ENCODE measurements around the gene MYLK4. TPM values are rescaled to one million over a fixed set of nuclear protein-coding genes. Genes with fewer than 3 reads are reported as not detected.

MYLK4 gene
- polyA plus RNA-seq, 1 experiment: 0.21 TPM

DNA sequence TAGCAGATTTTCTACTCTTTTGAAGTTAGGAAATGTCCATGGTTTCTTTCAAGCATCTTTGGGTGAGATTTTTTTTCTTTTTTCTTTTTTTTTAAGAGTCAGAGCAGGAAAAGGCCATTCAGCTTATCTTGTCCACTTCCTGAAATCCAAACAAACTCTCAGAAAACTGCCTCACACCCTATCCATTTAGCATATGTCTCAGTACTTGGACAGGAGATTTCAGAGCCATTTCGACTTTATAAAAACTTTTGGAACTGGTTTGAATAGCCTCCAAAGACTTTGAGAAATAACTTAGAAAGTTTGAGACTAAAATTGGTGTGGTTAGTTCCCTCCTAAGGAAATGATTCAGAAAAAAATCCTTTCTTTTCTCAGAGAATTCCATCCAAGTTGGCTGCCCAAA lies 125.1 kb downstream of the MYLK4 start:
- H3K9me3 ChIP-seq (ENCODE audit: control insufficient read depth, insufficient read depth, low read length): no peaks in the 10 kb centered on the region; the same call in 1 of the 2 replicates
- DNase-seq (ENCODE audit: low read depth, low spot score): no peak
- H3K27ac ChIP-seq (ENCODE audit: low read depth, low read length): no peak overlapping the region
- H3K27me3 ChIP-seq (ENCODE audit: control insufficient read depth, insufficient read depth, low read length): peaks cover 4% of the 10 kb centered on the region
- ChIA-PET CTCF (interaction anchor here (1.7 kb wide), 1 partner anchor 9 kb away, joined by 8 read pairs; no protein-coding TSS in a partner anchor), POLR2A (no interaction called here)
- TF ChIP-seq, protein P1, sequence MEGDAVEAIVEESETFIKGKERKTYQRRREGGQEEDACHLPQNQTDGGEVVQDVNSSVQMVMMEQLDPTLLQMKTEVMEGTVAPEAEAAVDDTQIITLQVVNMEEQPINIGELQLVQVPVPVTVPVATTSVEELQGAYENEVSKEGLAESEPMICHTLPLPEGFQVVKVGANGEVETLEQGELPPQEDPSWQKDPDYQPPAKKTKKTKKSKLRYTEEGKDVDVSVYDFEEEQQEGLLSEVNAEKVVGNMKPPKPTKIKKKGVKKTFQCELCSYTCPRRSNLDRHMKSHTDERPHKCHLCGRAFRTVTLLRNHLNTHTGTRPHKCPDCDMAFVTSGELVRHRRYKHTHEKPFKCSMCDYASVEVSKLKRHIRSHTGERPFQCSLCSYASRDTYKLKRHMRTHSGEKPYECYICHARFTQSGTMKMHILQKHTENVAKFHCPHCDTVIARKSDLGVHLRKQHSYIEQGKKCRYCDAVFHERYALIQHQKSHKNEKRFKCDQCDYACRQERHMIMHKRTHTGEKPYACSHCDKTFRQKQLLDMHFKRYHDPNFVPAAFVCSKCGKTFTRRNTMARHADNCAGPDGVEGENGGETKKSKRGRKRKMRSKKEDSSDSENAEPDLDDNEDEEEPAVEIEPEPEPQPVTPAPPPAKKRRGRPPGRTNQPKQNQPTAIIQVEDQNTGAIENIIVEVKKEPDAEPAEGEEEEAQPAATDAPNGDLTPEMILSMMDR (IDR thresholded peaks at IDR 0.05; ENCODE audit: low read depth, low read length): no peak
- no peak overlapping the region for H3K4me3 ChIP-seq (ENCODE audit: low read depth, low read length)

DNA sequence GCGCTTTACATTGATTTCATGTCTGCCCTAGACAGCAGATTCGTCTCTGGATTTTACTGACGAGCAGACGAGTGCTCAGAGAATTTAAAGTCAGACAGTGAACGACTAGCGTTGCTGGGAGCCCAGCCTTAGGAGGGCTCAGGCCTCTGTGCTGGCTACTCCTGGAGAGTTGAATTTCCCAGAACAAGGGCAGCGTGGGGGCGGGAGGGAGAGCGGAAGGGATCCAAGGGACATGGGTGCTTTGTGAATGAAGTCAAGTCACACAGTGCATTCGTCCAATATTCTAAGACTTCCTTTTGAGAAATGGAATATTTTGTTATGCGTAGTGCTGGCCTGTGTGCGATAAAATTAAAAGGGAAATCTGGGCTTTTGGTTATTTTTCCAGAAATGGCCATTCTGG lies 126.5 kb downstream of the MYLK4 start:
- Histone ChIP-seq H3K4me3 (ENCODE audit: low read depth, low read length) (no peak overlapping the region), H3K9me3 (ENCODE audit: control insufficient read depth, insufficient read depth, low read length) (no peaks in the 10 kb centered on the region; the same call in 1 of the 2 replicates), H3K27me3 (ENCODE audit: control insufficient read depth, insufficient read depth, low read length) (peaks cover 13% of the 10 kb centered on the region), H3K27ac (ENCODE audit: low read depth, low read length) (no peak overlapping the region)
- ChIA-PET POLR2A (no interaction called here), CTCF (no interaction called here)
- TF ChIP-seq, protein P1 (IDR thresholded peaks at IDR 0.05; ENCODE audit: low read depth, low read length): no peak
- DNase-seq (ENCODE audit: low read depth, low spot score): no peak

DNA sequence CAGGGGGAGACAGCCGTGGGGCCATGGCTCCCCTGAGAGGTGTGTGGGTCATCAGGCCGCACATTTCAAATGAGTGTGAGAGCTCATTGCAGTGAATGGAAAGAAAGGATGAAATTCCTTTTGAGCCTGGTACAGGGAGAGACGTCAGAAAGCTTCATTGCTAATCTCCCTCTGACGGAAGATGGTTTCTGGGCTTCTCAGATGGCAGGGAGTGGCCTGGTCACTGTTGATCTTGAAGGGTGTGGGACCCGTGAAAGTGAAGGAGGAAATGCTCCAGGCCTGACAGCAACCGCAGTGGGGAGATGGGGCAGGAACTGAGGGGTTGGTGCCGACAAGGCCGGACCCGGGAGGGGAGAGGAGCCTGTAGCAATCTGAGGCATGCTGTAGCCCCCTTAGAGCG lies 127.4 kb downstream of the MYLK4 start:
- no peak overlapping the region for H3K4me3 ChIP-seq (ENCODE audit: low read depth, low read length)
- ChIA-PET POLR2A (no interaction called here), CTCF (interaction anchor here (2.7 kb wide), 1 partner anchor 11 kb away, joined by 14 read pairs; no protein-coding TSS in a partner anchor)
- DNase-seq (ENCODE audit: low read depth, low spot score): no peak
- TF ChIP-seq, protein P1 (IDR thresholded peaks at IDR 0.05; ENCODE audit: low read depth, low read length): no peak
- H3K27ac ChIP-seq (ENCODE audit: low read depth, low read length): no peak overlapping the region
- peaks cover 16% of the 10 kb centered on the region for H3K27me3 ChIP-seq (ENCODE audit: control insufficient read depth, insufficient read depth, low read length)
- H3K9me3 ChIP-seq (ENCODE audit: control insufficient read depth, insufficient read depth, low read length): no peaks in the 10 kb centered on the region; the same call in 1 of the 2 replicates

DNA sequence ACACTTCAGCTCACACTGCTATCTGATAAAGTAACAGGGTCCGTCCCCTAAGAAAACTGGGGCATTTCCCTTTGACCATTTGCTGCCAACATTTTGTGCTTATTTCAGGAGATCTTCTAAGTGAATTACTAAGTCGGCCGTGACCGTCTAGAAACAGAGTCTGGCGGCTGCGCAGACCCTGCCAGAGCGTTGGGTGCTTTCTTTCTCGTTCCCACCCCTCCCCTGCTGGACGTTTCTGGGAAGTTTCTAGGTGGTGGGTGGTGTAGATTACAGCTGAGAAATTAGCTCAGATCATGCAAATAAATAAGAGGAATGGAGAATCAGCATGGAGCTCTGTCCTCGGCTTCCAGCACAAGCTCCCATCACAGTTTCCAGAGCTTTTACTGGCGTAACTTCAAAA lies 128.1 kb downstream of the MYLK4 start:
- POLR2A ChIA-PET: no interaction called here
- CTCF ChIA-PET: interaction anchor here (2.7 kb wide), 1 partner anchor 12 kb away, joined by 14 read pairs; no protein-coding TSS in a partner anchor

DNA sequence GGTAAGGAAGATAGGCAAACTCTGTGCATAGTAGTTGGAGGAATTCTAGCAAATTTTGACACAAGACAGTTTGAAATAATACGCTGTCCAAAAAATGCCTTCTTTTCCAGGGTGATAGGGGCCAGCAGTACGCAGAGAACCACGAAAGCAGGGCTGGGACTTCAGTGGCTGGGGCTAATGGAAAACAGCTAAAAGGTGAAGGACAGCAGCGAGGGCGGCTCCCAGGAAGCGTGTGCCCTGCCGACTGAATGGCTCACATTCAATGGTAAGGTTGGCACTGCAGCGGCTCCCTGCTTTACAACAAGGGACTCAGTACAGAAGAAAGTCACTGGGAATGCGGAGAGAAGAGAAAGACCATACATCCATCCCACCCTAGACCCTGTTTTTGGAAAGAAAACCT lies 131.1 kb downstream of the MYLK4 start:
- ChIA-PET POLR2A (no interaction called here), CTCF (interaction anchor here (2.8 kb wide), 1 partner anchor 15 kb away, joined by 9 read pairs; no protein-coding TSS in a partner anchor)
- no peak overlapping the region for H3K4me3 ChIP-seq (ENCODE audit: low read depth, low read length)
- H3K27ac ChIP-seq (ENCODE audit: low read depth, low read length): no peak overlapping the region
- no peak for DNase-seq (ENCODE audit: low read depth, low spot score)
- H3K27me3 ChIP-seq (ENCODE audit: control insufficient read depth, insufficient read depth, low read length): peaks cover 19% of the 10 kb centered on the region
- H3K9me3 ChIP-seq (ENCODE audit: control insufficient read depth, insufficient read depth, low read length): no peaks in the 10 kb centered on the region; the same call in 1 of the 2 replicates
- TF ChIP-seq, protein P1 (IDR thresholded peaks at IDR 0.05; ENCODE audit: low read depth, low read length): no peak

More for the DNA sequence above, 128.1 kb downstream of the MYLK4 start:
- Histone ChIP-seq H3K27me3 (ENCODE audit: control insufficient read depth, insufficient read depth, low read length) (peaks cover 16% of the 10 kb centered on the region), H3K27ac (ENCODE audit: low read depth, low read length) (no peak overlapping the region), H3K9me3 (ENCODE audit: control insufficient read depth, insufficient read depth, low read length) (no peaks in the 10 kb centered on the region; the same call in 1 of the 2 replicates), H3K4me3 (ENCODE audit: low read depth, low read length) (no peak overlapping the region)
- DNase-seq (ENCODE audit: low read depth, low spot score): no peak
- TF ChIP-seq, protein P1 (IDR thresholded peaks at IDR 0.05; ENCODE audit: low read depth, low read length): 0 out of 2 replicates have a peak, but pooled peaks have one; percentile 17
